ENCODE results near the gene TUBG2.

TUBG2 gene

DNA sequence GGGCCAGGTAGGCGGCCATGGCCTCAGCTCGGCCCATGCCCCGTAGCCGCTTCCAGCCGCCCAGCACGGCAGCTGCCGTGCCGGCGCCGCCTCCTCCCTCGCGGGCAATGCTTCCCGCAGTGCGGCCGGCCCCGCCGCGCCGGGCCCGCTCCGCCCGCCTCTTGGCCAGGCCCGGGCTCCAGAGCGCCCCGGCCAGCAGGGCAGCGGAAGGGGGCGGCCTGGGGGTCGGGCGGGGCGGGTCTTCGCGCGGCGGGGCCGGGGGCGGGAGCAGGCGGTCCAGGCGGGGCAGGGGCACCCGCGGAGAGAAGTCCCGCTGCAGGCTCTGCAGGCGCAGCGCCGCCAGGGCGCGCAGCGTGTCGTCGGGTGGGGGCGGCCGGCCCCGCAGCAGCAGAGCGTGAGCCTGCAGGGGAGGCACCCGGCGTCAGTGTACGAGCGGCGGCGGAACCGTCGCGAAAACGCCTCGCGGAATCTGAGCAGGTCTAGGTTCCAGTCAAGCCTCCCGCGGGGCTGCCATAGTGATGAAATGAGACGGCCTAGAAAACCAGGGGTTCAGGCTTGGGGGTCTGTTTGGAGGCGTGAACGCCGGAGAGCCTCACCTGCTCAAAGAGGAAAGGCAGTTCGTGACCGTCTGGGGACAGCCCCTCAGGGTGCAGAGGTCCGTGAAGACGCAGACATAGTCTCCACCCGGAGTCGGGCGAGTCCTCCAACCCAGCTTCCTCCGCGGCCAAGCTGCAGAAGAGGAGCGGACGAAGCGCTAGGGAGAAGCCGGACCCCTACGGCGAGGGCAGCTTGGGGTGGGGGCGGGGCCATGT, 11.1 kb downstream of the TUBG2 start:
- Histone ChIP-seq H3K79me2 (ENCODE audit: insufficient read depth, low read depth) (peaks cover 41% of the 10 kb centered on the region), H3K36me3 (ENCODE audit: insufficient read depth) (peaks cover 6% of the 10 kb centered on the region), H3K27ac (no peak overlapping the region), H4K20me1 (ENCODE audit: insufficient read depth) (no peaks in the 10 kb centered on the region), H3K27me3 (ENCODE audit: insufficient read depth, low read depth) (no peaks in the 10 kb centered on the region), H3K4me3 (IDR thresholded peaks at IDR 0.05; ENCODE audit: insufficient read depth, low read depth, low read length) (no peak overlapping the region), H3K4me2 (no peak overlapping the region), H3K4me1 (ENCODE audit: low read depth, poor library complexity, severe bottlenecking) (peaks cover 26% of the 10 kb centered on the region), H2AFZ (ENCODE audit: low read depth) (no peak overlapping the region), H3K9ac (no peak overlapping the region)
- TF ChIP-seq CTCF (conservative IDR thresholded peaks at IDR 0.05; ENCODE audit: low read depth, low read length): no peak

- H4K20me1 ChIP-seq (ENCODE audit: insufficient read depth): no peaks in the 10 kb centered on the region
- peaks cover 6% of the 10 kb centered on the region for H3K36me3 ChIP-seq (ENCODE audit: insufficient read depth)
- H3K4me1 ChIP-seq (ENCODE audit: low read depth, poor library complexity, severe bottlenecking): peaks cover 26% of the 10 kb centered on the region
- no peak overlapping the region for H3K27ac ChIP-seq
- no peak overlapping the region for H3K4me2 ChIP-seq
- no peaks in the 10 kb centered on the region for H3K27me3 ChIP-seq (ENCODE audit: insufficient read depth, low read depth)
- no peak overlapping the region for H3K4me3 ChIP-seq (IDR thresholded peaks at IDR 0.05; ENCODE audit: insufficient read depth, low read depth, low read length)
- no peak overlapping the region for H2AFZ ChIP-seq (ENCODE audit: low read depth)
- no peak for TF ChIP-seq CTCF (conservative IDR thresholded peaks at IDR 0.05; ENCODE audit: low read depth, low read length)
- no peak overlapping the region for H3K9ac ChIP-seq
- H3K79me2 ChIP-seq (ENCODE audit: insufficient read depth, low read depth): peaks cover 50% of the 10 kb centered on the region
Observed at GRCh38 chr17:42670789-42671657, 11.9 kb downstream of the TUBG2 start.

- peaks cover 57% of the 10 kb centered on the region for H3K79me2 ChIP-seq (ENCODE audit: insufficient read depth, low read depth)
- no peak overlapping the region for H3K9ac ChIP-seq
- H3K36me3 ChIP-seq (ENCODE audit: insufficient read depth): peaks cover 6% of the 10 kb centered on the region
- H4K20me1 ChIP-seq (ENCODE audit: insufficient read depth): no peaks in the 10 kb centered on the region
- no peak overlapping the region for H3K4me2 ChIP-seq
- no peak overlapping the region for H3K4me3 ChIP-seq (IDR thresholded peaks at IDR 0.05; ENCODE audit: insufficient read depth, low read depth, low read length)
- no peaks in the 10 kb centered on the region for H3K27me3 ChIP-seq (ENCODE audit: insufficient read depth, low read depth)
- no peak for TF ChIP-seq CTCF (conservative IDR thresholded peaks at IDR 0.05; ENCODE audit: low read depth, low read length)
- peaks cover 26% of the 10 kb centered on the region for H3K4me1 ChIP-seq (ENCODE audit: low read depth, poor library complexity, severe bottlenecking)
- no peak overlapping the region for H2AFZ ChIP-seq (ENCODE audit: low read depth)
- no peak overlapping the region for H3K27ac ChIP-seq
Observed at GRCh38 chr17:42672038-42672437, 13.0 kb downstream of the TUBG2 start.

- Histone ChIP-seq H3K79me2 (ENCODE audit: insufficient read depth, low read depth) (peaks cover 62% of the 10 kb centered on the region), H3K4me2 (no peak overlapping the region), H3K27ac (no peak overlapping the region), H3K9ac (no peak overlapping the region), H3K27me3 (ENCODE audit: insufficient read depth, low read depth) (no peaks in the 10 kb centered on the region), H3K36me3 (ENCODE audit: insufficient read depth) (peaks cover 6% of the 10 kb centered on the region), H3K4me3 (IDR thresholded peaks at IDR 0.05; ENCODE audit: insufficient read depth, low read depth, low read length) (no peak overlapping the region), H2AFZ (ENCODE audit: low read depth) (no peak overlapping the region), H3K4me1 (ENCODE audit: low read depth, poor library complexity, severe bottlenecking) (peaks cover 20% of the 10 kb centered on the region), H4K20me1 (ENCODE audit: insufficient read depth) (no peaks in the 10 kb centered on the region)
- no peak for TF ChIP-seq CTCF (conservative IDR thresholded peaks at IDR 0.05; ENCODE audit: low read depth, low read length)
Observed at GRCh38 chr17:42673266-42673884, 14.3 kb downstream of the TUBG2 start.

Measured in KMS-11 (cell line).